UCSD-AML1 (cell line): ENCODE data around the gene PHKG2.
"Not testable (repeated sequence)": the region's sequence is repeated elsewhere in the genome, so short reads cannot be mapped to it uniquely, and the experiment has no call there.

ENCODE experiments used
- DNase-seq: peaks from one replicate; lab custom pipeline; 2025; ENCODE audit not compliant: unreplicated experiment; lab: John Stamatoyannopoulos, UW

PHKG2 gene

GRCh38 chr16:30747799-30748633 lies at the start of gene PHKG2:
PHKG2 (plus strand) TSS chr16:30748425; CDS start chr16:30748821, 396 bp downstream.
- DNase-seq, result peak; percentile 99

GRCh38 chr16:30698816-30699614 lies 49.2 kb upstream of the PHKG2 start, which contains the start of gene SRCAP:
SRCAP (plus strand) TSS chr16:30699171; CDS start chr16:30700825, 1,654 bp downstream.
- peak; percentile 91 for DNase-seq

- DNase-seq, result no peak
Observed at GRCh38 chr16:30699615-30700099, 48.6 kb upstream of the PHKG2 start.

- DNase-seq, result no peak
Observed at GRCh38 chr16:30700491-30700890, 47.7 kb upstream of the PHKG2 start.

GRCh38 chr16:30700971-30701370 lies 47.3 kb upstream of the PHKG2 start:
- DNase-seq, result no peak

- DNase-seq, result not testable (repeated sequence)
Observed at GRCh38 chr16:30703071-30703470, 45.2 kb upstream of the PHKG2 start.

- DNase-seq, result no peak
Observed at GRCh38 chr16:30703971-30704370, 44.3 kb upstream of the PHKG2 start.

- DNase-seq, result no peak
Observed at GRCh38 chr16:30706046-30706445, 42.2 kb upstream of the PHKG2 start.

- DNase-seq, result no peak
Observed at GRCh38 chr16:30710971-30711370, 37.3 kb upstream of the PHKG2 start.

- no peak for DNase-seq
Observed at GRCh38 chr16:30711712-30712111, 36.5 kb upstream of the PHKG2 start.

- no peak for DNase-seq
Observed at GRCh38 chr16:30715750-30716445, 32.3 kb upstream of the PHKG2 start.

- no peak for DNase-seq
Observed at GRCh38 chr16:30720086-30720485, 28.1 kb upstream of the PHKG2 start.

- no peak for DNase-seq
Observed at GRCh38 chr16:30720694-30721093, 27.5 kb upstream of the PHKG2 start.

GRCh38 chr16:30721167-30721566 lies 27.1 kb upstream of the PHKG2 start:
- no peak for DNase-seq

- no peak for DNase-seq
Observed at GRCh38 chr16:30721606-30722005, 26.6 kb upstream of the PHKG2 start.

GRCh38 chr16:30722443-30722842 lies 25.8 kb upstream of the PHKG2 start:
- no peak for DNase-seq

- DNase-seq, result no peak
Observed at GRCh38 chr16:30722916-30723315, 25.3 kb upstream of the PHKG2 start.

- DNase-seq, result no peak
Observed at GRCh38 chr16:30723725-30724355, 24.4 kb upstream of the PHKG2 start.

GRCh38 chr16:30724641-30725417 lies 23.4 kb upstream of the PHKG2 start:
- no peak for DNase-seq

- no peak for DNase-seq
Observed at GRCh38 chr16:30725418-30725792, 22.8 kb upstream of the PHKG2 start.
